HEK293 (cell line): Measurements from ENCODE around the gene LDLRAD4.

ENCODE experiments used
- CTCF ChIA-PET: fragments of 350-600 bp; formaldehyde crosslinking; extraction: SDS; loops from one replicate; lab custom pipeline; 2021; ENCODE audit warnings: antibody characterized with exemption; lab: Yijun Ruan, JAX
- POLR2A ChIA-PET: fragments of 300-600 bp; formaldehyde crosslinking; extraction: SDS; loops from one replicate; lab custom pipeline; 2020; ENCODE audit warnings: antibody characterized with exemption, inconsistent platforms; lab: Yijun Ruan, JAX
- H3K27ac ChIP-seq: fragments of 200-500 bp; sonication (Bioruptor generic); 2 replicates; pipeline ENCODE4 v1.5.1; 2014; ENCODE audit warnings: low read depth, low read length, control low read depth, inconsistent platforms; ENCODE audit errors: extremely low read depth
- H3K36me3 ChIP-seq, 2 experiments: fragments of 200-500 bp in 1 of 2; sonication (Bioruptor generic) in 1 of 2; 1 replicate in 1 of 2; 2 replicates in 1 of 2; pipeline ENCODE4 v1.5.1; 2014 to 2017; ENCODE audit warnings: inconsistent platforms in 2 of 2, low read length in 2 of 2; ENCODE audit not compliant: control insufficient read depth in 2 of 2, insufficient read depth in 1 of 2
- H3K4me1 ChIP-seq: fragments of 200-500 bp; sonication (Bioruptor generic); 2 replicates; pipeline ENCODE4 v1.5.1; 2014; ENCODE audit warnings: mild to moderate bottlenecking, low read length, inconsistent platforms; ENCODE audit not compliant: control insufficient read depth, insufficient read depth
- H3K4me3 ChIP-seq: 2 replicates; pipeline ENCODE4 v1.5.1; 2011; ENCODE audit warnings: low read depth, mild to moderate bottlenecking, control low read depth, low read length, moderate library complexity
- H3K9me3 ChIP-seq: fragments of 200-500 bp; sonication (Bioruptor generic); 2 replicates; pipeline ENCODE4 v1.5.1; 2014; ENCODE audit warnings: low read depth, low read length, inconsistent platforms; ENCODE audit not compliant: control insufficient read depth, insufficient read depth
- ATF2 ChIP-seq: fragments of 450-650 bp; formaldehyde crosslinking; IDR thresholded peaks from 2 replicates; pipeline ENCODE4 v1.5.1; 2016; ENCODE audit warnings: missing biosample characterization, missing genetic modification characterization, low read depth
- BCL11B ChIP-seq: fragments of 450-650 bp; formaldehyde crosslinking; IDR thresholded peaks from 2 replicates; pipeline ENCODE4 v1.5.1; 2016; ENCODE audit warnings: low read depth, missing biosample characterization, missing genetic modification characterization
- BCL6B ChIP-seq: fragments of 450-650 bp; formaldehyde crosslinking; IDR thresholded peaks from 2 replicates; pipeline ENCODE4 v1.5.1; 2017; ENCODE audit warnings: missing biosample characterization, missing genetic modification characterization
- GLI4 ChIP-seq: fragments of 450-650 bp; formaldehyde crosslinking; IDR thresholded peaks from 2 replicates; pipeline ENCODE4 v1.5.1; 2016; ENCODE audit warnings: missing biosample characterization, missing genetic modification characterization
- KLF10 ChIP-seq: fragments of 450-650 bp; IDR thresholded peaks from 2 replicates; pipeline ENCODE4 v1.5.1; 2018; ENCODE audit warnings: missing biosample characterization, mild to moderate bottlenecking, missing genetic modification characterization
- MEIS1 ChIP-seq: sonication (generic); formaldehyde crosslinking; IDR thresholded peaks from 2 replicates; pipeline ENCODE4 v1.8.1; 2022; ENCODE audit warnings: missing genetic modification reagents, mild to moderate bottlenecking, borderline replicate concordance
- REST ChIP-seq: fragments of 450-650 bp; formaldehyde crosslinking; IDR thresholded peaks from 2 replicates; pipeline ENCODE4 v1.5.1; 2016; ENCODE audit warnings: missing biosample characterization, missing genetic modification characterization
- YY1 ChIP-seq: fragments of 450-650 bp; formaldehyde crosslinking; IDR thresholded peaks from 2 replicates; pipeline ENCODE4 v1.5.1; 2018; ENCODE audit warnings: missing biosample characterization, missing genetic modification characterization
- ZBTB7A ChIP-seq: fragments of 450-650 bp; formaldehyde crosslinking; IDR thresholded peaks from 2 replicates; pipeline ENCODE4 v1.5.1; 2016; ENCODE audit warnings: low read depth, missing biosample characterization, missing genetic modification characterization
- ZFP69B ChIP-seq: fragments of 450-650 bp; formaldehyde crosslinking; IDR thresholded peaks from 2 replicates; pipeline ENCODE4 v1.5.1; 2016; ENCODE audit warnings: missing biosample characterization, missing genetic modification characterization
- ZNF148 ChIP-seq: fragments of 450-650 bp; formaldehyde crosslinking; IDR thresholded peaks from 2 replicates; pipeline ENCODE4 v1.5.0; 2017; ENCODE audit warnings: missing biosample characterization, missing genetic modification characterization, borderline replicate concordance
- ZNF157 ChIP-seq: fragments of 450-650 bp; formaldehyde crosslinking; IDR thresholded peaks from 2 replicates; pipeline ENCODE4 v1.5.1; 2016; ENCODE audit warnings: missing biosample characterization, missing genetic modification characterization
- ZNF19 ChIP-seq: fragments of 450-650 bp; formaldehyde crosslinking; IDR thresholded peaks from 2 replicates; pipeline ENCODE4; 2016; ENCODE audit warnings: missing biosample characterization, missing genetic modification characterization, low read depth
- ZNF221 ChIP-seq: fragments of 450-650 bp; formaldehyde crosslinking; IDR thresholded peaks from 2 replicates; pipeline ENCODE4 v1.5.1; 2017; ENCODE audit warnings: missing biosample characterization, missing genetic modification characterization, borderline replicate concordance
- ZNF248 ChIP-seq: fragments of 450-650 bp; formaldehyde crosslinking; IDR thresholded peaks from 2 replicates; pipeline ENCODE4 v1.5.1; 2017; ENCODE audit warnings: missing biosample characterization, missing genetic modification characterization
- ZNF292 ChIP-seq: fragments of 450-650 bp; formaldehyde crosslinking; IDR thresholded peaks from 2 replicates; pipeline ENCODE4 v1.5.1; 2016; ENCODE audit warnings: low read depth, missing biosample characterization, missing genetic modification characterization, borderline replicate concordance
- ZNF324 ChIP-seq: fragments of 450-650 bp; formaldehyde crosslinking; IDR thresholded peaks from 2 replicates; pipeline ENCODE4 v1.5.1; 2016; ENCODE audit warnings: missing biosample characterization, missing genetic modification characterization
- ZNF48 ChIP-seq: fragments of 450-650 bp; formaldehyde crosslinking; IDR thresholded peaks from 2 replicates; pipeline ENCODE4 v1.5.1; 2016; ENCODE audit warnings: missing biosample characterization, missing genetic modification characterization
- ZNF501 ChIP-seq: fragments of 450-650 bp; formaldehyde crosslinking; IDR thresholded peaks from 2 replicates; pipeline ENCODE4 v1.5.1; 2016; ENCODE audit warnings: missing biosample characterization, missing genetic modification characterization
- ZNF529 ChIP-seq: fragments of 450-650 bp; formaldehyde crosslinking; IDR thresholded peaks from 2 replicates; pipeline ENCODE4 v1.5.1; 2017; ENCODE audit warnings: missing genetic modification characterization, missing biosample characterization; ENCODE audit not compliant: insufficient replicate concordance
- ZNF558 ChIP-seq: fragments of 450-650 bp; formaldehyde crosslinking; IDR thresholded peaks from 2 replicates; pipeline ENCODE4 v1.5.1; 2016; ENCODE audit warnings: missing biosample characterization, missing genetic modification characterization
- ZNF561 ChIP-seq: fragments of 450-650 bp; IDR thresholded peaks from 2 replicates; pipeline ENCODE4 v1.5.1; 2018; ENCODE audit warnings: missing biosample characterization, missing genetic modification characterization, borderline replicate concordance
- ZNF600 ChIP-seq: fragments of 450-650 bp; formaldehyde crosslinking; IDR thresholded peaks from 2 replicates; pipeline ENCODE4 v1.5.1; 2016; ENCODE audit warnings: missing biosample characterization, missing genetic modification characterization
- ZNF623 ChIP-seq: fragments of 450-650 bp; formaldehyde crosslinking; IDR thresholded peaks from 2 replicates; pipeline ENCODE4 v1.5.1; 2016; ENCODE audit warnings: missing biosample characterization, missing genetic modification characterization
- ZNF670 ChIP-seq: fragments of 450-650 bp; formaldehyde crosslinking; IDR thresholded peaks from 2 replicates; pipeline ENCODE4 v1.5.1; 2016; ENCODE audit warnings: missing biosample characterization, missing genetic modification characterization, low read depth
- ZNF837 ChIP-seq: fragments of 450-650 bp; formaldehyde crosslinking; IDR thresholded peaks from 2 replicates; pipeline ENCODE4 v1.5.1; 2016; ENCODE audit warnings: missing biosample characterization, missing genetic modification characterization

The LDLRAD4 gene

GRCh38 chr18:13616525-13617035, 398.0 kb downstream of the LDLRAD4 start:
- Histone ChIP-seq H3K27ac (no peak overlapping the region), H3K9me3 (no peaks in the 10 kb centered on the region), H3K36me3 (no peaks in the 10 kb centered on the region), H3K4me1 (no peaks in the 10 kb centered on the region), H3K4me3 (no peak overlapping the region)
- ChIA-PET POLR2A (no interaction called here), CTCF (interaction anchor here (0.7 kb wide), 1 partner anchor 443 kb away, joined by 3 read pairs; no protein-coding TSS in a partner anchor)
- TF ChIP-seq ZNF561 (tag by site-specific recombination) (no peak), MEIS1 (CRISPR knock-in tag) (no peak), BCL11B (tag by site-specific recombination) (no peak), ZNF248 (tag by site-specific recombination) (no peak), ZNF837 (no peak), KLF10 (tag by site-specific recombination) (no peak), ZBTB7A (tag by site-specific recombination) (no peak), ZNF558 (tag by site-specific recombination) (no peak), ZNF48 (no peak), REST (tag by site-specific recombination) (no peak), BCL6B (tag by site-specific recombination) (no peak), ZNF600 (tag by site-specific recombination) (no peak)

GRCh38 chr18:13617826-13618515, 399.4 kb downstream of the LDLRAD4 start:
- Histone ChIP-seq H3K4me3 (no peak overlapping the region), H3K9me3 (no peaks in the 10 kb centered on the region), H3K27ac (no peak overlapping the region), H3K4me1 (no peaks in the 10 kb centered on the region), H3K36me3 (no peaks in the 10 kb centered on the region)
- TF ChIP-seq ZNF19 (tag by site-specific recombination) (no peak), ZNF600 (tag by site-specific recombination) (no peak), KLF10 (tag by site-specific recombination) (no peak), GLI4 (tag by site-specific recombination) (no peak), ZNF670 (tag by site-specific recombination) (no peak), ZNF529 (no peak), ZNF623 (tag by site-specific recombination) (no peak), ZNF148 (tag by site-specific recombination) (no peak), ZFP69B (no peak), ZNF292 (tag by site-specific recombination) (no peak), ZNF221 (tag by site-specific recombination) (no peak), ZNF324 (no peak), ZNF501 (tag by site-specific recombination) (no peak), ZNF157 (no peak), YY1 (tag by site-specific recombination) (no peak), ATF2 (tag by site-specific recombination) (no peak)
- POLR2A ChIA-PET: no interaction called here
- CTCF ChIA-PET: no interaction called here
